ENCODE results near the gene PARD3.

PARD3 gene

GRCh38 chr10:34773636-34774630 lies 41.2 kb downstream of the PARD3 start:
- TF ChIP-seq ZNF274 (IDR thresholded peaks at IDR 0.05; ENCODE audit: low read depth, low read length) = no peak

DNA sequence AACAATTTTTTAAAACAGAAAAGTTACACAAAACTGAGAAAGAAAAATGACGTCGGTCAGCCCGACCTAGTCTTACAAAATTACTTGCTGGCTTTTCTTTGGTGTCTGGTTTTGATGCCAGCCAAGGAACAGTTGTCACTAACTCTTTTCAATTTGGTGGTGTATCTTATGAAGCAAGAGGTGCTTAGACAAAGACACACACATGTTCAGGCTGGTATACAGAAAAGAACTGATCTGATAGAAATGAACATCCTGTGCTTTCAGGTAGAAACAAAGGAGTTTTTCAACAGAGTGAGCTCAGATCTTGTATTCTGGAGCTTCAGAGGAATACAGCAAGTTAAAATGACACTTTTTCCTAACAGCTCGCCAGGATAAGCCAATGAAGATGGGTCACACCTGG lies 43.6 kb downstream of the PARD3 start:
- H3K4me3 ChIP-seq (ENCODE audit: low read length) = no peak overlapping the region
- TF ChIP-seq ZNF274 (IDR thresholded peaks at IDR 0.05; ENCODE audit: low read depth, low read length) = no peak

More at GRCh38 chr10:34773636-34774630, 41.2 kb downstream of the PARD3 start:
- H3K4me3 ChIP-seq (ENCODE audit: low read length) = no peak overlapping the region

GRCh38 chr10:34771106-34771505 lies 44.0 kb downstream of the PARD3 start:
- no peak for TF ChIP-seq ZNF274 (IDR thresholded peaks at IDR 0.05; ENCODE audit: low read depth, low read length)
- H3K4me3 ChIP-seq (ENCODE audit: low read length) = no peak overlapping the region

- no peak overlapping the region for H3K4me3 ChIP-seq (ENCODE audit: low read length)
- no peak for TF ChIP-seq ZNF274 (IDR thresholded peaks at IDR 0.05; ENCODE audit: low read depth, low read length)
These were observed 45.2 kb downstream of the PARD3 start for GRCh38 chr10:34769899-34770298.

- no peak for TF ChIP-seq ZNF274 (IDR thresholded peaks at IDR 0.05; ENCODE audit: low read depth, low read length)
- H3K4me3 ChIP-seq (ENCODE audit: low read length) = no peak overlapping the region
These were observed 46.1 kb downstream of the PARD3 start for GRCh38 chr10:34768972-34769330.

- H3K4me3 ChIP-seq (ENCODE audit: low read length) = no peak overlapping the region
- TF ChIP-seq ZNF274 (IDR thresholded peaks at IDR 0.05; ENCODE audit: low read depth, low read length) = no peak
These were observed 46.7 kb downstream of the PARD3 start for GRCh38 chr10:34768261-34768971.

DNA sequence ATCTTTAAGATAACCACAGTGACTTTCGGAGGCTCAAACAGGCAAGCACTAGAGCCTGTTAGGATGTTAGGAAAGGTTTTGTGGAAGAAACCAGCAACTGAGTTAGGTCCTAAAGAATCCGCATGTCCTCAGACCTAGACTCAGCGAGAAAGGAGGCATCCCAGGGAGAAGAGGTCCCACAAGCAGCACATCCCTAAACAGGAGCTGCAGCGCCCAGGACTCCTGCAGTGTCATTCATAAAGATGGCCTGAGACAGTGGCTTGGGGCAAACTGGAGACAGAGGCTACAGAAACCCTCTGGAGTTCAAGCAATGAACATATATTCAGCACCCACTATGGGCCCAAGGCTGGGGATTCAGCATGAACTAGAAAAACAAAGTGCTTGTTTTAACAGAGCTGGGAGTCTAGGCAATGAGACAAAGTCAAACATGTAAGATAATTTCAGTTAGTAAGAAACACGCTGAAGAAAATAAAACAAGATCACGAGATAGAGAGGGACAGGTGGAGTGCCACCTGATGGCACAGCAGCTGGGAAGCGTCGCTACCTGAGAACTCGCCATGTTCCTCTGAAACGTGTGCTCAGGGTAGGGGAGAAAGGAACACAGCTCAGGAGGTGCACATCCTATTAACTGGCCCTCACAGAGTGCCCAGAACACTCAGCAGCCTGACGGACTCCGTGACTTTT lies 48.1 kb downstream of the PARD3 start:
- H3K4me3 ChIP-seq (ENCODE audit: low read length) = no peak overlapping the region
- no peak for TF ChIP-seq ZNF274 (IDR thresholded peaks at IDR 0.05; ENCODE audit: low read depth, low read length)

DNA sequence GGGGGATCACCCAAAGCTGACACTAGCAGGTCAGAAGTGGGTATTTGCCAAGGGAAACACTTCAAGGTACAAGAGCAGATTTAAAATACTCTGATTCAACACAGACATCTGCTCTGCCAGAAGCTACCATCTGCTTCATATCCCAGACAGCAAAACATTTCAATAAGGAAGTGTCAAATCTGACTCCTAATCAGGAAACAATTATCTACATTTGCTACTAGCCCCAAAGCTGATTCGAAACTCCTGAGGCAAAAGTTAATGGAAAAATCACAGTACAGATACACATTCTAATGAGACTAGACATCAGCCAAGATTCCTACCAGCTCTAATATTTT lies 48.9 kb downstream of the PARD3 start:
- no peak for TF ChIP-seq ZNF274 (IDR thresholded peaks at IDR 0.05; ENCODE audit: low read depth, low read length)
- H3K4me3 ChIP-seq (ENCODE audit: low read length) = no peak overlapping the region

DNA sequence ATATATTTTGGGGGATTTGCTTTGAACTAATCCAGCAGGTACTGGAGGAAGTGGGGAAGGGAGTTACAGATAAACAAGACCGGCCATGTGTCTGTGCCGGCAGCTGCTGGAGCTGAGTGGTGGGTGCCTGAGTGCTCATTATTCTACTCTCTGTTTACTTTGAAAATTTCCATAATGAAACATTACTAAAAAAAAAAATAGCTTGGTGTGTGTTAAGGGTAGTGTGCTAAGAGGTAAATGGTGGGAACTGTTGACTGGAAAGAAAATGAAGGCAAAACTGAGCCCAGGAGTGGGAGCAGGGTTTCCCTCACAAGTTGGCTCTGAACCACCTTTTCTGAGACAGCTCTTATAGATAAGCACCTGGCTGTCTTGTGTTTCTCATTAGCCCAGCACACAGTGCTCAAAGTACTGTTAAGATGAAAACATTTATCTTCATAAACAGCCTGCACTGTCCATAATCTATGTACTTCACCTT lies 50.6 kb downstream of the PARD3 start:
- H3K4me3 ChIP-seq (ENCODE audit: low read length) = no peak overlapping the region
- no peak for TF ChIP-seq ZNF274 (IDR thresholded peaks at IDR 0.05; ENCODE audit: low read depth, low read length)

DNA sequence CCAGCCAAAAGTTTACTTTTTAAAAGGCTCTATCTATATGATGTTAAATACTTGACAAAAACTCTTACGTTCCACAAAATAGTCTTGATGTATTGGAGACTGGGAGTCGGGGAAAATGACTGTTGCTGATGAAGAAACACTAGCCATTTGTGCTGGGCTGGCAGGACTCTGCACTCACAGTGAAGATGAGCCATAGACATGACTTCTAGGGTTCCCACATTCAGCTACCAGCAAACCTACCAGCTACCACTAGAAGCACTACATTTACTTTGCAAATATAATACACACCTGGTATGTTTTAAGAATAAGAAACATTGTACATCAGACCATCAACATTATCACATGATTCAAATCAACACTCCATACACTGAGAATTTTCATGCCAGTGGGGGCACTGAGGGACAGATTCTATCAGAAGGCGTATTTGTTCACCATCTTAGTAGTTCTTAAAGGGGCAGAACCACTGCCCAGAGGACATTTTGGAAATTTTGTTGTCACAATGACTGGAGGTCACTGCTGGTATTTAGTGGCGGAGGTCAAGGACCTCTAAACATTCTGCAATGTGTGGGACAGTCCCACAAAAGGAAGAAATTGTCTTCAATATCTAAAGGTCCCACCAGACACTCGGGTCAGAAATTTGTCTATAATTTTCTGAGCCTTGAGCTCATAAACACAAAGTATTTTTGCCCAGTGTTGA lies 52.3 kb downstream of the PARD3 start:
- TF ChIP-seq ZNF274 (IDR thresholded peaks at IDR 0.05; ENCODE audit: low read depth, low read length) = no peak
- no peak overlapping the region for H3K4me3 ChIP-seq (ENCODE audit: low read length)

DNA sequence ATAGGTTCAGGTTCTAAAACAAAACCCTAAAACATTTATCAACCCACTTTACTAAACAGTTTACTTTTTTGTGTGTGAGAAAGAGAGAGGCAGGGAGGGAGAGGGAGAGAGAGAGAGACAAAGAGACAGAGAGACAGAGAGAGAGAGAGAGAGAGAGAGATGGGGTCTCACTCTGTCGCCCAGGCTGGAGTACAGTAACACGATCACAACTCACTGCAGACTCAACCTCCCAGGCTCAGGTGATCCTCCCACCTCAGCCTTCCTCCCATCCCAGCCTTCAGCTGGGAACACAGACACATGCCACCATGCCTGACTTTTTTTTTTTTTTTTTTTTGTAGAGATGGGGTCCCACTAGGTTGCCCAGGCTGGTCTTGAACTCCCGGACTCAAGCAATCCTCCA lies 52.9 kb downstream of the PARD3 start:
- H3K4me3 ChIP-seq (ENCODE audit: low read length) = no peak overlapping the region
- TF ChIP-seq ZNF274 (IDR thresholded peaks at IDR 0.05; ENCODE audit: low read depth, low read length) = no peak

DNA sequence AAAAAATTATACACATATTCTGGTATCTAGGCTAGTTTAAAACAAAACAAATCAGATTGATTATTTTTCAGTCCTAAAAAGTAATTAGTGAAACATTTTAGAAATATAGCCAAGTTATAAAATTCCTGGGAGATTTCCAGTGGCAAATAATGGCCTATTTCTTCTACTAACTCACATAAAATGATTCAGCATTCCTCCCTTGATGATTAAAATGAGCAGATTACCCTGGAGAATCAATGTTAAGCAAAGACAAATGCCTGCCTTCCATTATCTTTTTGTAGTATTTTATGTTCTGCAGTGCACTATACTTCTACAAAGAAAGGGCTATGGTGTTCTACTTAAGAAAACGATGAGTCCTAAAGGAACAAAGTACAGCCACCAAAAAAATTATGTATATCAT lies 53.6 kb downstream of the PARD3 start:
- no peak for TF ChIP-seq ZNF274 (IDR thresholded peaks at IDR 0.05; ENCODE audit: low read depth, low read length)
- no peak overlapping the region for H3K4me3 ChIP-seq (ENCODE audit: low read length)

DNA sequence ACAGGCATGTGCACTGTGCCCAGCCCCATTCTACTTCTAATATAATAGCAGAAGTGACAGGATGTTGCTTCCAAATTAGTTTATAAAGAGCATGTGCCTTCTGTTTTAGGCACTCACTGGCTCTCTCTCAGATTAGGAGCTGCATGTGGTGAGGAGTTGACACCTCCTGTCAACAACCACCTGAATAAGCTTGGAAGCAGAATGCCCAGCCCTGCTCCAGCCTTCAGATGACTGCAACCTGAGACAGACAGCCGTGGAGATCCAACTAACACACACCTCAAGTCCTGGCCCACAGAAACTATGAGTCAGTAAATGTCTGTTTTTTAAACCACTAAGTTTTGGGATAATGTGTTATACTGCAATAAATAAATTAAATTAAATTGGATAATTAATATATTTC lies 54.5 kb downstream of the PARD3 start:
- H3K4me3 ChIP-seq (ENCODE audit: low read length) = no peak overlapping the region
- no peak for TF ChIP-seq ZNF274 (IDR thresholded peaks at IDR 0.05; ENCODE audit: low read depth, low read length)

DNA sequence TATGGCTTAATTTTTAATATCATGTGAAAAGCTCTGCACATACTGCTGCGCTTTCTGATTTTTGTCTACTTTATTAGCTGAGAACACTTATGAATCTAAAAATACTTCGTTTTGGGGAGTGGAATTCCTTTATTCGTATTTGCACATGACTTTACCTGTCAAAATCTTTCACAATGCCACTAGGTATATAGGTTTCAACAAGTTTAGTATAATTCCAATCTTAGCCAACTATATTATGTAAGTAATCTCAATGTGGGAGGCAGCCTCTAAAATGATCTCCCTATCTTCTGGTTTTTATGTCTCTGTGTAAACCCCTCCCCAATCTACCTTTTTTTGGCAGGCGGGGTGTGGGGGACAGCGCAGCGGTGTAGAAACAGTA lies 55.3 kb downstream of the PARD3 start:
- no peak for TF ChIP-seq ZNF274 (IDR thresholded peaks at IDR 0.05; ENCODE audit: low read depth, low read length)
- no peak overlapping the region for H3K4me3 ChIP-seq (ENCODE audit: low read length)

All from GM08714 (cell line).